ENCODE measurements around the gene NANOS1.

The NANOS1 gene

DNA sequence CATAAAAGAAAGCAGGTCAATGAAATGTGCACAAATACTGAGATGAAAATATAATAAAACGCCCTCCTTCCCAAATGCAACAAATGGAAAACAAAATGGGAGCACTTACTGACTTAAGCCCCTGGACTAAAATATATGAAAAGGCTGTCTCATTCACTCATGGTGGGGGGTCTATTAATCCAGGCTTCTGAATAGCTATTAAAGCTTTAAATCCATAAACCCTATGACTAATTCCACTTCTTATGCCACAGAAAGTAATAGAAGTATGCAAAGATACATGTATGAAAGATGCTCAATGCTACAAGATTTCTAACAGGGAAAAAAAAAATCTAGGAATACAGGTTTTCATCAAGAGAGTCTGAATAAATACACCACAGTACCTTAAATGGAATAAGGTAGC is 30.6 kb downstream of the NANOS1 start:
- no peak for DNase-seq (ENCODE audit: low read depth)

- no peak for DNase-seq (ENCODE audit: low read depth)
Observed at GRCh38 chr10:119061352-119061751, 31.8 kb downstream of the NANOS1 start.

DNA sequence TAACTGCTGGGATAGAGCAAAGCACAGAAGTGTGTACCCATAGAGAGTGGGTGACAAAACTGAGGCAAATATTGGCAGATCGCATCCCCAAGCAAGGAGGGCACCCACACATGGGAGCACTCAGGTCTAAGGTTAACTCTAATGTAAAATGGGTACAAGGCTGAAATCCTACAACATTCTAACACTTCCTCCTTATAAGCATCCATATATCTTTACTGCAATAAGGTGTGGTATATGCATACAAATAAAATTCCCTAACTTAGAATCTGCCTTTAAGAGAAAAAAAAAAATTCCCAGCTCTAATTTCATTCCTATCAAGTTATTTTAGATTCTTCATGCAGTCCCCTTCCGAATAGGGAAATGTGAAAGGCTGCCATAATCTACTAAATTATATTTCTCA is 32.4 kb downstream of the NANOS1 start:
- DNase-seq (ENCODE audit: low read depth): no peak

GRCh38 chr10:119070395-119071165 is 41.1 kb downstream of the NANOS1 start:
- no peak for DNase-seq (ENCODE audit: low read depth)

DNA sequence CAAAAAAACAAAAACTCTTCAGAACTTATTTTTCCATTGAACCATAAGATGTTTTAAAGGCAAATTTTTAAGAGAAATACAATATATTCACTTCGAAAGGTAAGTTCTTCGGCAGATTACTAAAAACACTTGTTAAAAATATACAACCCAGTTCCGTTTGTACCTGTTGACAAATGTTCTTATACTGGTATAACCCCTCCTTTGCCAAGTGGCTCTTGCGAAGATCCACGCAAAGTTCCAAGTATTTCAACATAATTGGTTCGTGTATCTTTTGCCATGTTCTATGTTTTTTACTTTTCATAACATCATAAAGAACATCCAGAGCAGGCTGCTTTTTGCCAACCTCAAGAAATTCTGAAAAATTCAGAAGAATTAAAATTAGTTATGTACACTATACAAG is 44.1 kb downstream of the NANOS1 start:
- DNase-seq (ENCODE audit: low read depth): no peak

DNA sequence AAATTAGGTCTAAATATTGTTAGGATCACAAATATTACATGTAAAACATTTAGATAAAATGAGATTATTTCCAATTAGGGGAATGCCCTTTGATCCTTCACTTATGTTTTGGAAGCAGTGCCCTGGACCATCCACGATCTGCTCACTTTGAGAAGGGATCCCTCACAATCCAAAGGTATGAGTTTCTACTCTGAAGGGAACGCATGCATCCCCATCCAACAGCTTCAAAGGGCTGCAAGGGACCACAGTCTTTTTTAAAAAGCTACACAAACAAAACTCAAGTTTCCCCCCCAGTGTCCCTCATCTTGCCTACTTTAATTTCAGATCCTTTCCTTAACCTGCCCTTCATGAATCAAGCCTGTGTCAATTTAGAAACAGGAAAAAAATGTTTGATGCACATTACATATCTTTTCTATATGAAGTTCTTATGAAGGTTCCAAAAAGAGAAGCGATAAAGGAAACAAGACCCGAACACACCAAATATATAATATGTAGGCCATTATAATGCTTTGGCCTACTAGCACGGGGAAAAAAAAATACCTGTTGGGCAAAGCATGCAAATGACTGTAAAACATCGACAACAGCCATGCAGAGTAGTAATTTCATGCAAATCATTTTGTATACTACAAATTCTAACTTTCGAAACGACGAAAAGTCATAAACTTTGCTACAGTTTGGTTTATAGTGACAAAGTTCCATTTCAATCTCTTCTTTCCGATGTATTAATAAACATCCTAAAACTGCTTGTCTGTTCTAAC is 49.1 kb downstream of the NANOS1 start:
- no peak for DNase-seq (ENCODE audit: low read depth)

GRCh38 chr10:119079599-119080520 is 50.3 kb downstream of the NANOS1 start:
- DNase-seq (ENCODE audit: low read depth): peak; percentile 37

DNA sequence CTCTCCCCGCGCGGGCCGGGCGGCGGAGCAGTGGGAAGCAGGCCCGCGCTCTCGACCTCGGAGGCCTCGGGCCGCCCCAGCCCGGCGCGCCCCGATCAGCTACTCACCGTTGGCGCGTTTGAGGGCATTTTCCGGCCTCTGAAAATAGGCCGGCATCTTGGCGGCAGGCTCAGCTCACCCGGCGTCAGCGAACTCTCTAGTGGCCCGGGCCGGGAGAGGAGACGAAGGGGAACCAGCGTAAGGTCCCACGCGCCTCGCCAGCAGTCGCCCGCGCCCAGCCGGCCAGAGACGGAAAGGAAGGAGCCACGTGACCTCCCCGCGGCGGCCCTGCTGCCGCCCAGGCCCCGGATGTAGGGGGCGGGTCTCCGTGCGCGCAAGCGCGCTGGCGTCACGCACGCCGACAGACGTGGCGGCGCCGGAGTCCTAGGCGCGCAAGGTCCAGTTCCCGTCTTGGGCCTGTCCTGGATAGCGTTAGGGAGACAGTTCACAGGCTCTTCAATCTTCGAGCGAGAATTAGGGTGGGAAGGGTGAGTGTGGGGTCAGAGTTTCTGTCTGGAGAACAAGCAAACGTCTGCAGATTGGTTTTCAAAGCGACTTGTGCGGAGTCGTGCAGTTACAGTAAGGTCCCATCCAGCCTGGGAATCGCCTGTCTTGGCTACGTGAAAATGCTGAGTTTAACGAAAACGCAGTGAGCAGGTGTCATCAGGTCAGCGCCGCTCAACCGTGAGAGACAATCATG is 51.2 kb downstream of the NANOS1 start, which contains the start of gene EIF3A:
TSS of gene EIF3A (minus strand) at position 297 of the 739 bp plus-strand sequence. CDS start at position 156, 141 bp downstream.
- DNase-seq (ENCODE audit: low read depth): peak; percentile 81
